HG02610 (cell line): Measurements from ENCODE around the gene ERBIN.
"Not testable (repeated sequence)": the region's sequence is repeated elsewhere in the genome, so short reads cannot be mapped to it uniquely, and the experiment has no call there.

Experiments used
- ATAC-seq: cut with Tn5 transposase; IDR thresholded peaks from one replicate; pipeline ENCODE4 v1.9.1; 2021; ENCODE audit warnings: mild to moderate bottlenecking, moderate library complexity; ENCODE audit not compliant: unreplicated experiment

Gene ERBIN

DNA sequence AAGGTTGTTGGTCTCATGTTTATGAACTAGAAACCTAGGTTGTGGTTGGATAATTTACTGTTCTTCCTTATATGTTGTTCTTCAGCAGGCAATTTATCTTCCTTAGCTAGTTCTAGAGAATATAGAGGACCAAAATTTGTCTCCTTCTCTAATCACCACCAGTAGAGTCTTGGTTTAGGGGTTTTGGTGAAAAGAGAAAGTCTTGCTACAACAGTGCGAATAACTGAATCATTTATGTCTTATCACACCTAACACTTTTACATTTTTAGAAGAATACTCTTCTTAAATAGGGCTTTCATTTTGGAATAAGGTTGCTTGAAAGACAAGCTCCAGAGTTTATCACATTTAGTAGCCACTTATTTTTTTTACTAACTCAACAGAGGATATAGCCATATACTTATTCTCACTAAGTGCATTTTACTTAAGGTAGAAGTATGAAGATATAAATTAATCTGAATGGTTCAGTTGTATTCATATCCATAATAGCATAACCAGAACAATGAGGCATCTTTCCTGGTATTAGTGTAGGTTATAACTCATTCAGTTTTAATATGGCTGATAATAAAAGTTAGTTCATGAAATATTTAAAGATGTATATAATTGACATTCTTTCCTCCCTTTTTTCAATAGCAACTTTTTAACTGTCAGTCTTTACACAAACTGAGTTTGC lies 67.9 kb downstream of the ERBIN start:
- ATAC-seq, result no peak

DNA sequence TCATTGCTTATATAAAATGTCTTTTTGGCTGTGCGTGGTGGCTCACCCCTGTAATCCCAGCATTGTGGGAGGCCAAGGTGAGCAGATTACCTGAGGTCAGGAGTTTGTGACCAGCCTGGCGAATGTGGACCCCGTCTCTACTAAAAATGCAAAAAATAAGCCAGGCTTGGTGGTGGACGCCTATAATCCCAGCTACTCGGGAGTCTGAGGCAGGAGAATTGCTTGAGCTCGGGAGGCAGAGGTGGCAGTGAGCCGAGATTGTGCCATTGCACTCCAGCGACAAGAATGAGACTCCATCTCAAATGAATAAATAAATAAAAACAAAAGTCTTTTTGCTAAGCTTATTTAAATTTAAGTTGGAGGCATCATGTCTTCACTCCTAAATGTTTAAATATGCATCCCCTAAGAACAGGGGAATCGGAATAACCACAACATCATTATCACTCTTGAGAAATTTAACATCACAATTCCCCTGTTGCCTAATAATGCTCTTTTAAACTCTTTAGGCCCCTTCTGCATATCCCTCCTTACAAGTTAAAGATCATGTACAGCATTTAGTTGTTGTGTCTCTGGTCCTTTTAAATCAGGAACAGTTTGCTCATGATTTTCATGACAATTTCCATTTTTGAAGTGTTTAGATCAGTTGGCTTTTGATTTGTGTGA lies 72.8 kb downstream of the ERBIN start:
- no peak for ATAC-seq

DNA sequence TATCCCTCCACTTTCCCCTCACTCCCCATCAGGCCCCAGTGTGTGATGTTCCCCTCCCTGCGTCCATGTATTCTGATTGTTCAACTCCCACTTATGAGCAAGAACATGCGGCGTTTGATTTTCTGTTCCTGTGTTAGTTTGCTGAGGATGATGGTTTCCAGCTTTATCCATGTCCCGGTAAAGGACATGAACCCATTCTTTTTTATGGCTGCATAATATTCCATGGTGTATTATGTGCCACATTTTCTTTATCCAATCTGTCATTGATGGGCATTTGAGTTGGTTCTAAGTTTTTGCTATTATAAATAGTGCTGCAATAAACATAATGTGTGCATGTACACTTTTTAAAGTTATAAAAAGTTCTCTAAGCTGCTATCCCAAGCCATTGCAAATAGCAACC lies 75.6 kb downstream of the ERBIN start:
- ATAC-seq, result no peak

DNA sequence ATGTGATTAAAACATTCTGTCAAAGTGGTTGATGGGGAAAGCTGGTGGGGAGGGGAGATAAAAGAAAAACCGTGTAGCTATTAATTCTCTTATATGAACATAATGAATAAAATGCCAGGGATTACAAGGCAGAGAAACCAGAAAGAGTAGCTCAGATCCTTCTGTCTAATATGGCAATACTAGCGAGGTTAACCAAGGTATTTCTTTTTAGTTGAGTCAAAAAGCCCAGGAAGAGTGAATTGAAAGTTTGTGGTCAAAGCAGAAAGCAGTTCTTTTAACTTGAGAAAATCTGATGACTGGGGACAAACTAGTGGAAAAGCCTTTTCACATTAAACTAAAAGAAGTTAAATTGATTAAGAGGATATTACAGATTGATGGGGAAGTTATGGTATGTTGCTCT lies 76.0 kb downstream of the ERBIN start:
- peak; percentile 89 for ATAC-seq

GRCh38 chr5:66004216-66004615 lies 77.8 kb downstream of the ERBIN start:
- no peak for ATAC-seq

GRCh38 chr5:66009277-66009676 lies 82.9 kb downstream of the ERBIN start:
- no peak for ATAC-seq

DNA sequence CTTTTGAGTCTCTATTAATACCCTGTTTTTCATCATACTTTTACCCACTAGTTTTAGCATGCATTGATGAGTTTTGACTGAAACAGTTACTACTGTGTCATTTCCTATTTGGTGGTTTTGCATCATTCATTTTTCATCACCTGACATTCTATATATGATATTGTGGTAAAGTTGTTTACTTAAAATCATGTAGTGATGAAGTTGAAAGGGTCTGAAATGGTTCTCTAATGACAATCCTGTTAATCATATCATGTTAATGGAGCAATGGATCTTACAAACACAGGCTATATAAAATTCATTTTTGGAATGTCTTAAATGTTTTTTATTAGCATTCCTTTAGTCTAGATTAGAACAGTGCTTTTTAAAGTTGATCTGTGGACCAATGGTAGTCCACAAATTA lies 84.1 kb downstream of the ERBIN start:
- ATAC-seq, result no peak

GRCh38 chr5:66012271-66012670 lies 85.9 kb downstream of the ERBIN start:
- no peak for ATAC-seq

GRCh38 chr5:66013397-66013796 lies 87.0 kb downstream of the ERBIN start:
- ATAC-seq, result no peak

GRCh38 chr5:66013906-66014305 lies 87.5 kb downstream of the ERBIN start:
- ATAC-seq, result no peak

GRCh38 chr5:66015196-66015960 lies 89.0 kb downstream of the ERBIN start:
- no peak for ATAC-seq

GRCh38 chr5:66021585-66021984 lies 95.2 kb downstream of the ERBIN start:
- no peak for ATAC-seq

DNA sequence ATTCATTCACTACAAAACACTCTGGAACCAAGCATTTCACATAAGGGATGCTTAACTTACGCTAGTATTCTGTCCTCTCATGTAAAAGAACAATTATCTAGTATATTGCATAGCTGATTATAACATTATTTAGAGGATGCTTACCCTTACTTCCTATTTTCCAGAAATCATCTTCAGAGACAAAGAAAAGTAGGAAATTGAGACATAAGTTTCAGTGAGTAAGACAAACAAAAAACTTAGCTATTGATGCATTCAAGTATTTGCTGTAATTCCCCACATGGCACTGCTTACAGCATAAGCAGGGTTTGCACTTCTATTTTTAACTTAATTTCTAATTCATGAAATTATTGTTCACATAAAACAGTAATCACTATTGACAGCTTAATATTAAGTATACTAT lies 112.9 kb downstream of the ERBIN start:
- ATAC-seq, result no peak

DNA sequence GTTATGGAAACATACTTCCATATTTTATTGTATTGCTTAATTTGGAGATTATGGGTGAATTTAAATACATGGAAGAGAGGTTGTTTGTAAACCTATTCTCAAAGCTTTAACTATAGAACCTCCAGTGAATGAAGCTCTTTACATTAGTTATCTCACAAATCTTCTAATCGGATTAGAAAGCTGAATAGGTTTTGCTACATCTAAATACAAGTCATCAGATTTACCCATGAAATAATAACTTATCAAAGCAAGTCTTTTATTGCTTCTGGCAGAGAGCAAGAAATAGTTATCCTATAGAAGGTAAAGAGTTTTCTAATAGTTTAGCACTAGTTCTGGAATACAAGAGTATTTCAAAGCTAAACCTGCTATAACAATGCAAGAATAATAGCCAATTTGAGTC lies 113.3 kb downstream of the ERBIN start:
- no peak for ATAC-seq

GRCh38 chr5:66041627-66042026 lies 115.3 kb downstream of the ERBIN start:
- ATAC-seq, result no peak

- ATAC-seq, result no peak
Measured at GRCh38 chr5:66057239-66057638, 130.9 kb downstream of the ERBIN start.

- not testable (repeated sequence) for ATAC-seq
Measured at GRCh38 chr5:66061320-66061719, 134.9 kb downstream of the ERBIN start.

DNA sequence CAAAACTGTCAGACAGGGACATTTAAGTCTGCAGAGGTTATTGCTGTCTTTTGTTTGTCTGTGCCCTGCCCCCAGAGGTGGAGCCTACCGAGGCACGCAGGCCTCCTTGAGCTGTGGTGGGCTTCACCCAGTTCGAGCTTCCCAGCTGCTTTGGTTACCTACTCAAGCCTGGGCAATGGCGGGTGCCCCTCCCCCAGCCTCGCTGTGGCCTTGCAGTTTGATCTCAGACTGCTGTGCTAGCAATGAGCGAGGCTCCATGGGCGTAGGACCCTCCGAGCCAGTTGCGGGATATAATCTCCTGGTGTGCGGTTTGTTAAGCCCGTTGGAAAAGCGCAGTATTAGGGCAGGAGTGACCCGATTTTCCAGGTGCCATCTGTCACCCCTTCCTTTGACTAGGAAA lies 136.7 kb downstream of the ERBIN start:
- ATAC-seq, result not testable (repeated sequence)

- ATAC-seq, result no peak
Measured at GRCh38 chr5:66066826-66067225, 140.5 kb downstream of the ERBIN start.

DNA sequence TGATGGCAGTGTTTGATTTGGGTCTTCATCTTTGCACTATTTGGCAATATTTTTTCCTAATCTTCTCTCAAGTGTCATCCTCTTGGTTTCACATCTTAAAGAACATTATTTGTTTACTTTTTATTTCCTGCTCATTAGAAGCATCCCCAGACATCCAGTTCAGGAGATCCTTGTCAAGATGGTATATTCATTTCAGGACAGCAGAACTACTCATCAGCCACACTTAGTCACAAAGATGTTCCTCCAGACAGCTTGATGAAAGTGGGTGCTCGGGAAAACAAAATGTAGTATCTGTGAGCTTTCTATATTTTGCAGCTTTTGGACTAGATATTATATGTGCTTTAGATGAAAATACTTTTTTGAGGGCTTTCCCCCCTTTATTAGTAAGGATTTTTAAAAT lies 145.7 kb downstream of the ERBIN start:
- no peak for ATAC-seq

- no peak for ATAC-seq
Measured at GRCh38 chr5:66074901-66075300, 148.5 kb downstream of the ERBIN start.

- no peak for ATAC-seq
Measured at GRCh38 chr5:66080664-66081063, 154.3 kb downstream of the ERBIN start.
